OCI-LY7 (cell line): ENCODE data around the gene PSPN. TPM values are rescaled to one million over a fixed set of nuclear protein-coding genes. Genes with fewer than 3 reads are reported as not detected.

Source experiments
- BruUV-seq: library from RNA; stranded (reverse); fragments of 400-500 nt; replicated peaks from 2 replicates; lab custom pipeline; 2021; lab: Mats Ljungman, UMichigan
- CTCF ChIA-PET: fragments of 300-600 bp; sonication (Branson Sonifier 250); formaldehyde crosslinking; loops from one replicate; lab custom pipeline; 2022; ENCODE audit warnings: antibody characterized with exemption; ENCODE audit not compliant: unreplicated experiment; lab: Charles Lee
- POLR2A ChIA-PET: fragments of 300-600 bp; sonication (Branson Sonifier 250); formaldehyde crosslinking; loops from one replicate; lab custom pipeline; 2022; ENCODE audit warnings: antibody characterized with exemption; lab: Charles Lee
- DNase-seq: peaks from one replicate; pipeline ENCODE4 v3.0.0-alpha.2; 2015; ENCODE audit warnings: low spot score
- H2AFZ ChIP-seq: fragments of 200-600 bp; sonication (generic), shearing (Covaris generic); 2 replicates; pipeline ENCODE4 v1.6.1; 2014; ENCODE audit warnings: mild to moderate bottlenecking, antibody characterized with exemption, low read length, moderate library complexity
- H3K27ac ChIP-seq: fragments of 200-600 bp; sonication (generic); 2 replicates; pipeline ENCODE4 v1.5.1; 2014; ENCODE audit warnings: mixed run types, low read depth, mild to moderate bottlenecking, moderate library complexity, low read length, inconsistent platforms; ENCODE audit not compliant: poor library complexity, severe bottlenecking
- H3K36me3 ChIP-seq: fragments of 200-600 bp; sonication (generic); 2 replicates; pipeline ENCODE4 v1.6.1; 2014; ENCODE audit warnings: mild to moderate bottlenecking, antibody characterized with exemption, low read length, moderate library complexity, mixed read lengths; ENCODE audit not compliant: insufficient read depth
- H3K4me1 ChIP-seq: fragments of 200-600 bp; sonication (generic); 2 replicates; pipeline ENCODE4 v1.5.1; 2014; ENCODE audit warnings: mild to moderate bottlenecking, low read length; ENCODE audit not compliant: insufficient read depth, poor library complexity, severe bottlenecking
- H3K4me2 ChIP-seq: fragments of 200-600 bp; sonication (generic); 2 replicates; pipeline ENCODE4 v1.6.1; 2014; ENCODE audit warnings: mild to moderate bottlenecking, low read length
- H3K4me3 ChIP-seq: fragments of 200-600 bp; sonication (generic); 2 replicates; pipeline ENCODE4 v1.5.1; 2014; ENCODE audit warnings: mild to moderate bottlenecking, low read depth, low read length; ENCODE audit not compliant: poor library complexity, severe bottlenecking
- H3K79me2 ChIP-seq: fragments of 200-600 bp; sonication (generic); 2 replicates; pipeline ENCODE4 v1.6.1; 2016; ENCODE audit warnings: low read depth, mild to moderate bottlenecking, low read length, moderate library complexity, mixed read lengths; ENCODE audit not compliant: insufficient read depth
- H3K9me2 ChIP-seq: fragments of 200-600 bp; sonication (generic); 2 replicates; pipeline ENCODE4 v1.6.1; 2016; ENCODE audit warnings: mild to moderate bottlenecking, low read length, mixed read lengths; ENCODE audit not compliant: insufficient read depth
- H3K9me3 ChIP-seq: fragments of 200-600 bp; sonication (generic); 2 replicates; pipeline ENCODE4 v1.6.1; 2014; ENCODE audit warnings: mild to moderate bottlenecking, mixed run types, low read length, mixed read lengths
- H4K20me1 ChIP-seq: fragments of 200-600 bp; sonication (generic); 2 replicates; pipeline ENCODE4 v1.6.1; 2014; ENCODE audit warnings: mild to moderate bottlenecking, antibody characterized with exemption, low read length, moderate library complexity, mixed read lengths; ENCODE audit not compliant: insufficient read depth
- EZH2phosphoT487 ChIP-seq: fragments of 200-600 bp; sonication (generic); IDR thresholded peaks from 2 replicates; pipeline ENCODE4 v1.6.1; 2018; ENCODE audit warnings: low read depth, borderline replicate concordance, mild to moderate bottlenecking, mixed run types, antibody characterized with exemption, low read length, moderate library complexity, mixed read lengths
- intact Hi-C: fragments of 100-400 bp; cut with micrococcal nuclease; formaldehyde crosslinking; loops from one replicate; pipeline ENCODE4 v1.10.0; 2022; ENCODE audit not compliant: unreplicated experiment
- total RNA-seq, 2 experiments: library from RNA; depleted of rRNA in 1 of 2; stranded (reverse); fragments of >200 nt in 1 of 2; shearing (Covaris generic) in 1 of 2; gene quantifications; 2 replicates each; pipeline ENCODE4 v1.2.3, GENCODE V29; 2014 to 2022
- TF ChIP-seq, protein P1 (sequence below): fragments of 200-600 bp; sonication (generic); conservative IDR thresholded peaks from 2 replicates; pipeline ENCODE4 v1.5.1; 2014; ENCODE audit warnings: mild to moderate bottlenecking, antibody characterized with exemption, low read length, moderate library complexity, mixed read lengths

Gene PSPN
- total RNA-seq, 2 experiments from 2014 or later: 1.6 to 2.1 TPM

DNA sequence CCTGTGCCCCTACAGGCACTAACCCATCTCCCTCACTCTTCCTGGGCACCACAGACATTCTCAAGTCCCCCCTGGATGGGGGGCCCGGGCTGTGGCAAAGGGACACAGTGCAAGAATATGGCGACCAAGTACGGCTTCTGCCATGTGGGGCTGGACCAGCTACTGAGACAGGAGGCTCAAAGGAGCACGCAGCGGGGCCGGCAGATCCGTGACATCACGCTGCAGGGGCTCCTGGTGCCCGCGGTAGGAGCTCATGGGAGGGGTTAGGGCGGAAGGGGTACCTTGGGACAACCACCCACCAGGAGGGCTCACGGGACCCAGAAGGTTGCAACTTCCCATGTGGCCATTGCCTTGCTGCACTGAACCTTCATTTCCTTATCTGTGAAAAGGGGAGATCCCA is 20.6 kb upstream of the PSPN start:
- H3K4me1 ChIP-seq: peaks cover 14% of the 10 kb centered on the region
- no peaks in the 10 kb centered on the region for H3K9me2 ChIP-seq
- CTCF ChIA-PET: no interaction called here
- no peak overlapping the region for H3K4me2 ChIP-seq
- no peaks in the 10 kb centered on the region for H4K20me1 ChIP-seq
- BruUV-seq: no TSS peak
- H3K4me3 ChIP-seq: no peak overlapping the region
- peaks cover 15% of the 10 kb centered on the region for H3K79me2 ChIP-seq
- POLR2A ChIA-PET: no interaction called here
- no peaks in the 10 kb centered on the region for H3K9me3 ChIP-seq
- no peak for TF ChIP-seq EZH2phosphoT487
- TF ChIP-seq, protein P1, sequence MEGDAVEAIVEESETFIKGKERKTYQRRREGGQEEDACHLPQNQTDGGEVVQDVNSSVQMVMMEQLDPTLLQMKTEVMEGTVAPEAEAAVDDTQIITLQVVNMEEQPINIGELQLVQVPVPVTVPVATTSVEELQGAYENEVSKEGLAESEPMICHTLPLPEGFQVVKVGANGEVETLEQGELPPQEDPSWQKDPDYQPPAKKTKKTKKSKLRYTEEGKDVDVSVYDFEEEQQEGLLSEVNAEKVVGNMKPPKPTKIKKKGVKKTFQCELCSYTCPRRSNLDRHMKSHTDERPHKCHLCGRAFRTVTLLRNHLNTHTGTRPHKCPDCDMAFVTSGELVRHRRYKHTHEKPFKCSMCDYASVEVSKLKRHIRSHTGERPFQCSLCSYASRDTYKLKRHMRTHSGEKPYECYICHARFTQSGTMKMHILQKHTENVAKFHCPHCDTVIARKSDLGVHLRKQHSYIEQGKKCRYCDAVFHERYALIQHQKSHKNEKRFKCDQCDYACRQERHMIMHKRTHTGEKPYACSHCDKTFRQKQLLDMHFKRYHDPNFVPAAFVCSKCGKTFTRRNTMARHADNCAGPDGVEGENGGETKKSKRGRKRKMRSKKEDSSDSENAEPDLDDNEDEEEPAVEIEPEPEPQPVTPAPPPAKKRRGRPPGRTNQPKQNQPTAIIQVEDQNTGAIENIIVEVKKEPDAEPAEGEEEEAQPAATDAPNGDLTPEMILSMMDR: no peak
- no peak overlapping the region for H2AFZ ChIP-seq
- peaks cover 7% of the 10 kb centered on the region; the same call in 1 of the 2 replicates for H3K36me3 ChIP-seq
- H3K27ac ChIP-seq: no peak overlapping the region
- DNase-seq: no peak
- intact Hi-C loops: loop anchor here (10.0 kb wide), 1 partner anchor 108 kb away; the partner anchor contains the start of gene TUBB4A

DNA sequence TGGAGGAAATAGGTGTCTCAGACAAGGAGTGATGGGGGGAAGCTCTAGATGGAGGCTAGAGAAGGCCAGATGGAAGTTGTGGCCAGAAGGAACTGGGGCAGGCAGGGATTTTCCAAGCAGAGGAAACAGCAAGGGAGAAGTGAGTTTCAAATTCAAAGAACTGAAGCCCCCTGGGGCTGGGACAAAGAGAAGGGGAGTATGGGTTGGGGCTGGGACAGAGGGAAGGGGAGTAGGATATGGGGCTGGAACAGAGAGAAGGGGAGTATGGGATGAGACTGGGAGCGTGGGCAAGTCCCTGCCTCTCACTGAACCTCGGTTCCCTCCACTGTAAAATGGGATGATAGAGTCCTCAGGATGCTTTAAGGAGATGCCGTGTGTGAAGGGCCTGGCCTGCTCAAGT is 19.1 kb upstream of the PSPN start:
- ChIA-PET POLR2A (no interaction called here), CTCF (no interaction called here)
- DNase-seq: no peak
- Histone ChIP-seq H3K9me2 (no peaks in the 10 kb centered on the region), H3K9me3 (no peaks in the 10 kb centered on the region), H3K4me1 (peaks cover 14% of the 10 kb centered on the region), H3K36me3 (peaks cover 14% of the 10 kb centered on the region), H4K20me1 (no peaks in the 10 kb centered on the region), H3K4me2 (no peak overlapping the region), H3K79me2 (peaks cover 15% of the 10 kb centered on the region), H3K4me3 (no peak overlapping the region), H2AFZ (no peak overlapping the region), H3K27ac (no peak overlapping the region)
- TF ChIP-seq, protein P1: no peak
- TF ChIP-seq EZH2phosphoT487: no peak
- no TSS peak for BruUV-seq
- intact Hi-C loops: loop anchor here (10.0 kb wide), 1 partner anchor 110 kb away; the partner anchor contains the start of gene TUBB4A

DNA sequence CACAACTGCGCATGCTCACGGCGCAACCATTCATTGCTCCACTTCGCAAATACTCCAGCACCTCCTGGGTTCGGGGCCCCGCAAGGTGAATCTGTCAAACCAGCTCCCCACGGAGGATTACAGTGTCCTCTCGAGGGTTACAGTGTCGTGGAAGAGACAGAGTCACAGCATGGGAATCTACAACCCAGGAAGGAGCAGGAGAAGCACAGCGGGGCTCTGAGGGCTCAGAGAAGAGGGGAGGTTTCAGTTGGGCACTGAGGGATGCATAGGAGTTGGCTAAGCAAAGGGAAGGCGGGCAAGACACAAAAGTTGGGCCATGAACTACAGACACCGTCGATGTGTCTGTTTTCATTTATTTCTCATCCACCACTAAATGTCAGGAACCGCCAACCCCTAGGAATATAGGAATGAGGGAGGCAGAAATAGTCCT is 18.3 kb upstream of the PSPN start:
- H3K4me2 ChIP-seq: peak overlapping the region; percentile 91
- DNase-seq: no peak
- H4K20me1 ChIP-seq: no peaks in the 10 kb centered on the region
- peaks cover 21% of the 10 kb centered on the region for H3K36me3 ChIP-seq
- peak overlapping the region; percentile 97 for H2AFZ ChIP-seq
- H3K9me3 ChIP-seq: no peaks in the 10 kb centered on the region
- peaks cover 14% of the 10 kb centered on the region for H3K4me1 ChIP-seq
- BruUV-seq: no TSS peak
- intact Hi-C loops: loop anchor here (10.0 kb wide), 1 partner anchor 111 kb away; the partner anchor contains the start of gene TUBB4A
- H3K4me3 ChIP-seq: peak overlapping the region; percentile 81
- no peak for TF ChIP-seq EZH2phosphoT487
- TF ChIP-seq, protein P1: no peak
- POLR2A ChIA-PET: interaction anchor here (0.7 kb wide), 1 partner anchor 88 kb away, joined by 4 read pairs; the partner anchor contains the start of gene DENND1C
- H3K79me2 ChIP-seq: peaks cover 15% of the 10 kb centered on the region
- no peaks in the 10 kb centered on the region for H3K9me2 ChIP-seq
- CTCF ChIA-PET: no interaction called here
- H3K27ac ChIP-seq: peak overlapping the region; percentile 44
